SU-DHL-6 (cell line): ENCODE results near the gene ITPK1.

Experiments used
- H2AFZ ChIP-seq: fragments of 200-600 bp; sonication (generic); 2 replicates; pipeline ENCODE4 v1.6.1; 2014; ENCODE audit warnings: low read depth, mild to moderate bottlenecking, moderate library complexity, mixed read lengths, antibody characterized with exemption, low read length; ENCODE audit not compliant: severe bottlenecking
- H3F3A ChIP-seq: fragments of 200-600 bp; shearing (Covaris generic); 2 replicates; pipeline ENCODE4 v1.6.0; 2016; ENCODE audit warnings: antibody characterized with exemption, mild to moderate bottlenecking; ENCODE audit not compliant: insufficient read depth
- H3K27ac ChIP-seq: fragments of 200-600 bp; sonication (generic); 2 replicates; pipeline ENCODE4 v1.5.1; 2016; ENCODE audit warnings: low read depth, mild to moderate bottlenecking, low read length, moderate library complexity, mixed read lengths
- H3K27me3 ChIP-seq: fragments of 200-600 bp; sonication (generic), shearing (Covaris generic); 2 replicates; pipeline ENCODE4 v1.6.0; 2014; ENCODE audit warnings: mild to moderate bottlenecking, low read length
- H3K36me3 ChIP-seq: fragments of 200-600 bp; sonication (generic); 2 replicates; pipeline ENCODE4 v1.6.1; 2014; ENCODE audit warnings: mild to moderate bottlenecking, low read length, mixed read lengths
- H3K4me2 ChIP-seq: fragments of 300-600, 200-600 bp; shearing (Covaris generic), sonication (generic); 2 replicates; pipeline ENCODE4 v1.6.0; 2014; ENCODE audit warnings: low read length, low read depth, mild to moderate bottlenecking; ENCODE audit not compliant: poor library complexity, severe bottlenecking
- H3K4me3 ChIP-seq: fragments of 200-600 bp; sonication (generic); 2 replicates; pipeline ENCODE4 v1.5.1; 2014; ENCODE audit warnings: antibody characterized with exemption, low read length, mild to moderate bottlenecking, mixed read lengths; ENCODE audit not compliant: insufficient read depth, poor library complexity, severe bottlenecking
- H3K79me2 ChIP-seq: fragments of 200-600 bp; sonication (generic); 2 replicates; pipeline ENCODE4 v1.6.1; 2014; ENCODE audit warnings: mild to moderate bottlenecking, low read length, moderate library complexity; ENCODE audit not compliant: insufficient read depth
- H3K9ac ChIP-seq: fragments of 200-600 bp; sonication (generic); 2 replicates; pipeline ENCODE4 v1.7.0; 2014; ENCODE audit warnings: mild to moderate bottlenecking, low read length
- H3K9me2 ChIP-seq: fragments of 200-600 bp; sonication (generic); replicated peaks from 2 replicates; pipeline ENCODE4 v1.6.1; 2014; ENCODE audit warnings: low read length; ENCODE audit not compliant: insufficient read depth
- H3K9me3 ChIP-seq: fragments of 200-600 bp; sonication (generic); 2 replicates; pipeline ENCODE4 v1.6.1; 2014; ENCODE audit warnings: low read length, mixed read lengths; ENCODE audit not compliant: insufficient read depth
- H4K20me1 ChIP-seq: fragments of 200-600 bp; sonication (generic); 2 replicates; pipeline ENCODE4 v1.6.1; 2014; ENCODE audit warnings: low read depth, mild to moderate bottlenecking, antibody characterized with exemption, low read length, moderate library complexity, mixed read lengths
- CTCF ChIP-seq: fragments of 200-600 bp; sonication (generic); IDR thresholded peaks from one replicate; pipeline ENCODE4 v1.5.1; 2017; ENCODE audit warnings: antibody characterized with exemption, mild to moderate bottlenecking, low read length, moderate library complexity; ENCODE audit not compliant: insufficient read depth, poor library complexity, severe bottlenecking
- EZH2phosphoT487 ChIP-seq: fragments of 200-600 bp; sonication (generic), shearing (Covaris generic); conservative IDR thresholded peaks from 2 replicates; pipeline ENCODE4 v1.6.1; 2018; ENCODE audit warnings: mild to moderate bottlenecking, antibody characterized with exemption, low read length, moderate library complexity, mixed read lengths

Gene ITPK1

GRCh38 chr14:92916201-92916600 lies 199.5 kb downstream of the ITPK1 start:
- Histone ChIP-seq H3K27me3 (no peaks in the 10 kb centered on the region), H3K9ac (no peak overlapping the region)
- TF ChIP-seq CTCF (no peak), EZH2phosphoT487 (no peak)

GRCh38 chr14:92914087-92914656 lies 201.6 kb downstream of the ITPK1 start:
- no peak overlapping the region for H3K4me3 ChIP-seq
- no peaks in the 10 kb centered on the region for H3K9me2 ChIP-seq
- no peak overlapping the region for H3K27ac ChIP-seq
- H3K79me2 ChIP-seq, result no peaks in the 10 kb centered on the region
- no peak for TF ChIP-seq CTCF
- no peak for TF ChIP-seq EZH2phosphoT487
- H3K9ac ChIP-seq, result no peak overlapping the region
- no peak overlapping the region for H2AFZ ChIP-seq
- no peaks in the 10 kb centered on the region for H3K9me3 ChIP-seq
- H4K20me1 ChIP-seq, result no peaks in the 10 kb centered on the region
- no peaks in the 10 kb centered on the region for H3K36me3 ChIP-seq
- no peak overlapping the region for H3K4me2 ChIP-seq
- no peaks in the 10 kb centered on the region for H3F3A ChIP-seq
- no peaks in the 10 kb centered on the region for H3K27me3 ChIP-seq

More at GRCh38 chr14:92916201-92916600, 199.5 kb downstream of the ITPK1 start:
- Histone ChIP-seq H3K4me2 (no peak overlapping the region), H3K9me3 (no peaks in the 10 kb centered on the region), H2AFZ (no peak overlapping the region), H4K20me1 (no peaks in the 10 kb centered on the region), H3K9me2 (no peaks in the 10 kb centered on the region), H3K27ac (no peak overlapping the region), H3K79me2 (no peaks in the 10 kb centered on the region), H3K36me3 (no peaks in the 10 kb centered on the region), H3K4me3 (no peak overlapping the region), H3F3A (no peaks in the 10 kb centered on the region)

- Histone ChIP-seq H3K4me2 (no peak overlapping the region), H4K20me1 (no peaks in the 10 kb centered on the region), H2AFZ (no peak overlapping the region), H3K36me3 (no peaks in the 10 kb centered on the region), H3K4me3 (no peak overlapping the region), H3F3A (no peaks in the 10 kb centered on the region), H3K27me3 (no peaks in the 10 kb centered on the region), H3K9me3 (no peaks in the 10 kb centered on the region), H3K9ac (no peak overlapping the region), H3K79me2 (no peaks in the 10 kb centered on the region), H3K9me2 (no peaks in the 10 kb centered on the region), H3K27ac (no peak overlapping the region)
- TF ChIP-seq CTCF, result no peak
- no peak for TF ChIP-seq EZH2phosphoT487
These were observed 208.3 kb downstream of the ITPK1 start for GRCh38 chr14:92907316-92907911.
